ENCODE data around the gene RAB3GAP1.

Gene RAB3GAP1

GRCh38 chr2:135182190-135182589 is 130.1 kb downstream of the RAB3GAP1 start:
- Histone ChIP-seq H3K36me3 (ENCODE audit: control insufficient read depth in 2 of 2, insufficient read depth in 1 of 2, low read length in 2 of 2) (peaks cover 0 to 6% of the 10 kb centered on the region in 2 experiments; a peak in 1 of 3 replicates), H3K27ac (ENCODE audit: extremely low read depth, low read depth, low read length) (no peak overlapping the region), H3K4me1 (ENCODE audit: control insufficient read depth, insufficient read depth, low read length) (no peaks in the 10 kb centered on the region), H3K9me3 (ENCODE audit: control insufficient read depth, insufficient read depth, low read depth, low read length) (no peaks in the 10 kb centered on the region), H3K4me3 (ENCODE audit: low read depth, low read length) (no peak overlapping the region)
- CTCF ChIA-PET = no interaction called here
- TF ChIP-seq SALL2 (tag by site-specific recombination; IDR thresholded peaks at IDR 0.05; ENCODE audit: borderline replicate concordance) (no peak), MYNN (tag by site-specific recombination; IDR thresholded peaks at IDR 0.05; ENCODE audit: borderline replicate concordance) (no peak), ZNF580 (tag by site-specific recombination; IDR thresholded peaks at IDR 0.05) (no peak)
- POLR2A ChIA-PET = no interaction called here

GRCh38 chr2:135182601-135183000 is 130.5 kb downstream of the RAB3GAP1 start:
- ChIA-PET POLR2A (no interaction called here), CTCF (interaction anchor here (0.5 kb wide), 1 partner anchor 1346 kb away, joined by 3 read pairs; no protein-coding TSS in a partner anchor)
- H3K4me3 ChIP-seq (ENCODE audit: low read depth, low read length) = no peak overlapping the region
- TF ChIP-seq ZBTB17 (tag by site-specific recombination; IDR thresholded peaks at IDR 0.05) (no peak), MYNN (tag by site-specific recombination; IDR thresholded peaks at IDR 0.05; ENCODE audit: borderline replicate concordance) (no peak), ZNF121 (tag by site-specific recombination; IDR thresholded peaks at IDR 0.05) (no peak), ZNF558 (tag by site-specific recombination; IDR thresholded peaks at IDR 0.05) (no peak), ZNF658 (tag by site-specific recombination; IDR thresholded peaks at IDR 0.05) (no peak), ZNF239 (tag by site-specific recombination; IDR thresholded peaks at IDR 0.05) (no peak), EGR2 (tag by site-specific recombination; IDR thresholded peaks at IDR 0.05; ENCODE audit: low read depth) (no peak), ZNF473 (tag by site-specific recombination; IDR thresholded peaks at IDR 0.05) (no peak), ZSCAN30 (tag by site-specific recombination; IDR thresholded peaks at IDR 0.05) (no peak), ZNF280D (tag by site-specific recombination; IDR thresholded peaks at IDR 0.05) (no peak), TSHZ1 (tag by site-specific recombination; IDR thresholded peaks at IDR 0.05; ENCODE audit: borderline replicate concordance) (no peak), ZNF280C (tag by site-specific recombination; IDR thresholded peaks at IDR 0.05) (no peak), ZNF600 (tag by site-specific recombination; IDR thresholded peaks at IDR 0.05) (no peak)
- H3K9me3 ChIP-seq (ENCODE audit: control insufficient read depth, insufficient read depth, low read depth, low read length) = no peaks in the 10 kb centered on the region
- no peaks in the 10 kb centered on the region for H3K4me1 ChIP-seq (ENCODE audit: control insufficient read depth, insufficient read depth, low read length)
- no peak overlapping the region for H3K27ac ChIP-seq (ENCODE audit: extremely low read depth, low read depth, low read length)
- H3K36me3 ChIP-seq (ENCODE audit: control insufficient read depth in 2 of 2, insufficient read depth in 1 of 2, low read length in 2 of 2) = peaks cover 0 to 6% of the 10 kb centered on the region in 2 experiments; a peak in 1 of 3 replicates

All from HEK293 (cell line).